GM19452 (cell line): ENCODE data around the gene MYO5B.
A peak's percentile ranks its signal among the peaks of the same experiment; 100 is the strongest.
"Not testable (repeated sequence)": the region's sequence is repeated elsewhere in the genome, so short reads cannot be mapped to it uniquely, and the experiment has no call there.

ENCODE experiments used
- ATAC-seq: cut with Tn5 transposase; IDR thresholded peaks from one replicate; pipeline ENCODE4 v1.9.1; 2021; ENCODE audit not compliant: unreplicated experiment

Gene MYO5B

DNA sequence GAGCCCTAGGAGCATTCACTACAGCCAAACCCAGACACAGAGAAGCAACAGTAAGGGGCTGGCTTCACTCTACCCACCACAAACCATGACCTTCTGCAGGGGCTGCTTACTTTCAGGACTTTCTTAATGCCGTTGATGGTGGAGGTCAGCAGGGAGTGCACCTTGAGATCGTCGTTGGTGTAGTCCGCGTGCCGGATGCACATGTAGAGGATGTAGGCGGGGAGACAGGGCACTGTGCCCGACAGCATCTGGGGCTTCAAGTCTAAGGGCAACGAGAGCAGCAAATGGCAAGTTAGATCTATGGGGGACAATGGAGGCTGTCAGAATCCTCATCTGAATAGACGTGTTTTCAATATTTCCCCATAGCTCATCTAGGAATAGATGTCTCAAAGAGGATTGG, 351.8 kb downstream of the MYO5B start:
- no peak for ATAC-seq

DNA sequence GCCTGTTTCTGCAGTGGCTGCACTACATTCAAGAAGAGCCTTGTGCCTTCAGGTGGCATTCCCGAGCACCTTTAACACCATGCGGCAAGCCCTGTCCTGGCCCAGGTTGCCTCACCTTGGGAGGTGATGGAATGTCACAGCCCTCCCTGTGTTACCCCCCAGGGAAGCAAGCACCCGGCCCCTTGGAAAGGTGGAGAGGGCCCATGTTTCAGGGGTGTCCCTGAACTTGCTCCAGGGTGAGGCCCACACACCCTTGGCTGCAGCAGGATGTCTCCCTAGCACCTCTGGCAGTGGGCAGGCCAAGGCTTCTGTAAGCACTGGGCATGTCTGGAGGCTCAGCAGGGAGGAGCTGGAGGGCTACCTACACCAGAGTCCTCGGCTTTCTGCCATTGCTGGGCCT, 352.3 kb downstream of the MYO5B start:
- ATAC-seq: no peak

DNA sequence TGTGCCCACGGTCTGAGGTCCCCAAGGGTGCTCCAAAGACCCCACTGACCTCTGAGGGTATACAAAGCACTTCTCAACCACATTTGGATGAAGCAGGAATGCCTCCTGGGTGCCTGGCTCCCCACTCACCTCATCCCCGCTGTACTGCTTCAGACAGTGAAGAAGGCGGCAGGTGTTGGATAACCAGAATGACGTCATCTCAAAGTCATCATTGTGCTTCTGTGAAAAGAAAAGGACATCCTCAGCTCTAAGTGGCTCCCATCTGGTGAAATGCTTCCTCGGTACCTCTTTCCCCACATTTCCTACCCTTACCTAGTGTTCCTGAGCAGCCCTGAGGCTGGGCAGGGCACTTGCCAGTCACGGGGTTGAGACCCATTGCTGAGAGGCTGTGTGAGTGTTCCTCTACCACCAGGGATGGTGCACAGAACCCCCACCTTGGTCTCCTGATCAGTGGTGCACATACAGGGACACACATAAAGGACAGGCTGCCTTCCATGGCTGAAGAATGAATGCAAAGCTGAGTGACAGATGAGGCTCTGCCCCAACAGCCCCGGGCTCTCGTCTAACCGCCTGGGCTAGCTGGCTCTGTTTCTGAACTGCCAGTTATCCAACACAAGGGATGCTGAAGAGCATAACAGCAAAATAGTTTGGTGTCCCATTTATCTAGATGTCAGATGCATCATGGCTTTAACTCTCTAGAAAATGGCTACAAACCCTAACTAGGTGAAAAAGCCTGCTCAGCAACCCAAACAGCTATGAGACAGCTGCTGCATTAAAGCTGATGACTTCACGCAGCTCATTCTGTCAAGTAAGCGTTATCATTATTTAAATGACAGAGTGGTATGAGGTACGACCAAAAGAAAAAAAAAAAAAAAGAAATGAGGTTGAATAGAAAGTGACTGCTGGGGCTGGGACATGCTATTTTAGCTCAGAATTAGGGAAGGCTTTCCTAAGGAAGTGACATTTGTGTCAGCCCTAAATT, 353.4 kb downstream of the MYO5B start:
- ATAC-seq: no peak

DNA sequence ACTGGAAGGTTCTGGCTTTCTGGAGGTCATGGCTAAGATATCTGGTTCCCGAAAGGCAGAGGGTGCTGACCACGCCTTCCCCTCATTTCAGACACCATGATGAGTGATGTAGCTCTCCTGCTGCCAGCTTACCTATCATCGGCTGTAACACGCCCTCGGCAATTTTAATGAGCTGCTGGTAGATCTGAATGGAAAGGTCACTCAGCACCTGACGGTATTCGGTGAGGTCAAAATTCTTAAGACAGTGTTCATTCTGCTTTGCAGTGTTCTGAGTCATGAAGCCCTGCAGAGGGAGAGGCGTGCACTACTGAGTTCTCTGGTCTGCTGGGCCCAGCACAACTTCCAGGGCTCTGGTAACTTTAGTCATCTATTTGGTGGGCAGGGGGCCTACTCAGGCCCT, 355.9 kb downstream of the MYO5B start:
- ATAC-seq: no peak

DNA sequence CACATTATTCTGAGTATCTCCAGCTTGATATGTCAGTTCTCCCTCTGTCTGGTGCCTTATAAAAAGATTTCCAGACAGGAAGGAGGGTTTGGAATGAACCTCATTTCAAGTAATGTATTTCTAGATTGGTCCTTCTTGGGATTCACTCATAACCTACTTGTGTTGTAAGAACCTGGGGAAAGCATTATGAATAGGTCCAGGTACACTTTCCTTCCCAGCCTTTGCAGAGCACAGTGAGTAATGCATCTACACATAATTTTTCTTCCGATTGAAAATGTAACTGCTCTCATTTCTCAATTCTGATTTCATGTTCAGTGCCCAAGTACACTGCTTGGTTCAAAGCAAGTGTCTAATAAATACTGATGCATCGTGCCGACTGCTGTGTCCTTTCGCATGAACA, 356.6 kb downstream of the MYO5B start:
- no peak for ATAC-seq

DNA sequence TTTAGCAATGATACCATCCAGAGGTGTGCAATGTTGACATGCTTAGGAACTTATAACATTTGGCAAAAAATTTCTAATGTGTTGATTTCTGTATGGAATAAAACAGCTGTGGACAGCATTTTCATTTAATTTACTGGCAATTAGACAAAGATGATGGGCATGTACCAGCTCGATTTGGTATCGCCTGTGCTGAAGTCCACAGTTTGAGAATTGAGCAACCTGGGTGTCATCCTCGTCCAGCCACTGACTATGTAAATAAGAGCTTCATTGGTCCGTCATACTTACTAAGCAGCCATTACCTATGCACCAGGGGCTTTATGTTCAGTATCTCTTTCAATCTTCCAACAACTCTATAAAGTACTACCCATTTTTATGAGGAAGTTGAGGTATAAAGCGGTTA, 357.1 kb downstream of the MYO5B start:
- ATAC-seq: no peak

DNA sequence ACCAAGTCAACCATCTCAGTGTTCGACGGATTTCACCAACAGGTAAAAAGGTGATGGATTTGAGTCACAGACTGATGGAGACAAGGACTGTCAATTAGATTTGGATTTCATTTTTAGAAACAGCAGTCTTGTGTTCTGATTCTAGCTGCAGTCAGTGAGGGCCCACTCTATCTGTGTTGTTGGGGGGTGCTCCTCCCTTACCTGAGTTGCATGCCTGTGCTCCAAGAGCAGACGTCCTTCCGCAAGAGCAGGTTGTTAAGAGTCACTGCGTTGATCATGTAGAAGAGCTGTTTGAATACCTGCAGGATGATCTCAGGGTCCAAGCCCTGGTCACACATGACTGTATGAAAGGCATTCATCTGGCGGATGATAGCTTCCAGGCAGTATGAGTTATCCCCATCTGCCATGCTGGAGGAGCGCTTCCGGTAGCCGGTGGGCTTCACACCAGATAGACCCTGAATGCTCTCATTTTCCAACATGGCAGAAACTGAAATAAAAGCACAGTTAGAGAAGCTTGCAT, 357.6 kb downstream of the MYO5B start:
- ATAC-seq: not testable (repeated sequence)

DNA sequence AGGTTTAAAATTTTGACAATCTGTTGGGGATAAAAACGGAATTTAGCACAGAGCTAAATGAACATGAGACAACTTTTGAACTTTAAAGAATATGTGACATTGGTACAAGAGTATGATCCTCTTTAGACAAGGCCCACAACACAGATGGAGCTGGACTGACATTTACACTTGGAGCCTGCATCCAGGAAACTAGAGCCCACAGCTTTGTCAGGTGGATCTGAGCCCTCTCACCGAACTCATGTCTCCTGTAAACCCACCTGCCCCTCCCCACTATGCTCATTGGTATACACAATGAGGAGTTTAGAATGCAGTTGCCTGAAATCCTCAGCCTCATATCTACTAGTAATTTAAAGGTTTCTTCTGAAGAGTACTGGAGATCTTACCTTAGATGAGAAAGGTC, 359.5 kb downstream of the MYO5B start:
- ATAC-seq: no peak

DNA sequence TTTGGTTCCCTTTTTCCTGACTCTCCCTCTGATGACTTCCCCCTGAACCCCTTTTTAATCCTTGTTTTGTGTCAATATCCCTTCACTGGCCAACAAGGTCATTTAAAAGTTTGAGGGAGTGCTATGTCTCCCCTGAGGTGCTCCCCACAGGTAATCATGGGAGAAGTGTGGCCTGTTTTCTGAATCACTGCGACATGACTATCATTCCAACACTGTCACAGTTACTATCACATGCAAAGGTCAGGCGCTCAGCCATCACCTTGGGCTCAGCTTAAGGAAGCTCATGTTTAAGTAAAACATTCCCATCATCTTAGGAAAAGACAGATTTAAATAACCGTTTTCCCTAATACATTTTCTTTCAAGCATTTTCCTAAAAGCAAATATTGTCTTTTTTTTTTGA, 360.7 kb downstream of the MYO5B start:
- no peak for ATAC-seq

DNA sequence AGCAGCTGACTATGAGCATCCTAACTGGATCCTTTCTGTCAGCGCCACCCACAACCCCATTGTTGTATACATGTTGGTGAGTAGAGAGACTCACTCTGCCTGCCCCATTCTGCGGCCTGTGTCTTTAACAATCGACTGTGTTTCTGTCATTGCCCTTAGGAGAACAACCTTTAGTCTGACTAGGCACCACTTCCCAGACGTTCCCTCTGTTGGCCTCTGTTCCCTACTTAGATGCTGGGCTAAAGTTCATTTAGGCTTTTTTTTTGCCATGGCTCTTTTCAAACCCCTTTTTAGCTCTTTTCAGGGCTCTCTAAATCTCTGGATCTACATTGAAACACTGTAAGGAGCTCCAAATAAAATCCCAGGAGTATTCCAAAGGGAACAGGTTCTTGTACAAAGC, 361.1 kb downstream of the MYO5B start:
- no peak for ATAC-seq

DNA sequence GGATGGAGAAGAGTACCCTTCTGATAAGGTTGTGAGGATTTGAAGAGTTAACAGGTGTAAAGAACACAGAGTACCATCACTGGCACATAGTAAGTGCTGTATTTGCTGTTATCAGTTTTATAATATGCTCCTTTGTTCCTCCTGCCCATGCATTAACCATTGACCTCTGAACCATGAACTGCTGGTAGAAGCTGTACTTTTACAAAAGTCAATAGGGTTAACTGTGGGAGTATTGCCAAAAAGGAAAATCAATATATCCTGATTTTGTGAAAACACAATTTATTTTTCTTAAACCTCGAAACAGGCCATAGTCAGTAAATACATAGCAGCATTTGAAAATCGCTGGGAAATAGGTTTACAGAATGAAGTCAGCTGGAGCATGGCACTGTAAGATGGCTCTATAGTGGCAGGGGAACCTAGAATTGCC, 362.7 kb downstream of the MYO5B start:
- no peak for ATAC-seq

DNA sequence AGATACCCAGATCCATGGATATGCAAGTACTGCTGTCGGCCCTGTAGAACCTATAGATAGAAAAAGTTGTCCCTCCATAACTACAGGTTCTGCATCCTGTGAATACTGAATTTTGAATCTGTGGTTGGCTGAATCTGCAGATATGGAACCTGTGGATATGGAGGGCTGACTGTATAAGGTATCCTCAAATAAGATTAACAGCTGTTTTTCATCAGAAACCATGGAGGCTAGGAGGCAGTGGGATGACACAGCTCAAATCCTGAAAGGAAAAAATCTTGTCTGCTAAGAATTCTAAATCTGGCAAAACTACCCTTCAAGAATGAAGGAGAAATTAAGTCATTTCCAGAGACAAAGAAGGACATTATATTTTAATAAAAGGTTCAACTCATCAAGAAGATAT, 367.0 kb downstream of the MYO5B start:
- ATAC-seq: no peak

DNA sequence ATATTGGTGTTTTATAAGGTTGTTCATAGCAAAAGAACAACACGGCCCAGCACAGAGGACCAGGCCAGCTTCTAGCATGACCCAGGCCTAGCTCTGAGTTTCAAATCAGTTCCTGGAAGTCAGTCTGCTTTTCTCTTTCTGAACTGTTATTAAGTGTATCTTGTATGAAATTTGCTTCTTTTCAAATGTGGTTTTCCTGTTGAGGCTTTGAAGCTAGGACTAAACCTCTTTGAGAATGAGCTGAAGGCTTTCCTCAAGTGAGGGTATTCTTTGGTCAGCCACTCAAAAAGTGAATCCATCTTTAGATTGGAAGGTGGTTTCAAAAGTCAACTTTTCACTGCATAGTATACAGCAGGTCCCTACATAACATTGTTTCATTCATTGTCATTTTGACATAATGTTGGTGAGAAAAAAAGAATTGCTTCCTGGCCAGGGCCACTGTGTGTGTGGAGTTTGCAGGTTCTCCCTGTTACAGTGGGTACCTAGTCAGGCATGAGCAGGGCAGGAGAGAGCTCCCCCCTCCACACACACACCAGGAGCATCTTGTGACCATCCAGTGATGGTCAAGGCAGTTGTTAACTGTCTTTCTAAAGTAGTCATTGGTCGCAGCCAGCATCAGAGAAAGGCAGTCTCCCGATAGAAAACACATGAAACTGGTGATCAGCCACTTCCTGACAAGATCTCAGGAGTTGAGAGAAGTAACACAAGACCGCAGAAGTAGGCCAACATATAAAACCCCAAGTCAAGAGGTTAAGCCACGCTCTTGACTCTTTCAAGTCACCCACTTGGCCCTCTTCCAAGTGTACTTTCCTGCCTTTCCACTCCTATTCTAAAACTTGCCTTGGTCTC, 374.9 kb downstream of the MYO5B start:
- peak; percentile 73 for ATAC-seq

DNA sequence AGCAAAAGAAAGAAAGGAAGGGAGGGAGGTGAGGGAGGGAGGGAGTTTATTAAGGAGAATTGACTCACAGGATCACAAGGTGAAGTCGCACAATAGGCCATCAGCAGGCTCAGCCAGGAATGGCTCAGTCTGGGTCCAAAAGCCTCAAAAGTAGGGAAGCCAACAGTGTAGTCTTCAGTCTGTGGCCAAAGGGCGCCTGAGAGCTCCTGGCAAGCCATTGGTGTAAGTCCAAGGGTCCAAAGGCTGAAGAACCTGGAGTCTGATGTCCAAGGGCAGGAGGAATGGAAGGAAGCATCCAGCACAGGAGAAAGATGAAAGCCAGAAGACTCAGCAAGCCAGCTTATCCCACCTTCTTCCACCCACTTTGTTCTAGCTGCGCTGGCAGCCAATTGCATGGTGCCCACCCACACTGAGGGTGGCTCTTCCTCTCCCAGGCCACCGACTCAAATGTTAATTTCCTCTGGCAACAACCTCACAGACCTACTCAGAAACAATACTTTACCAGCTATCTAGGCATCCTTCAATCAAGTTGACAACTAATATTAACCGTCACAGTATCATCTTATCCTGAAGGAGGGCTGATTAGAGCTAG, 375.8 kb downstream of the MYO5B start:
- ATAC-seq: no peak

DNA sequence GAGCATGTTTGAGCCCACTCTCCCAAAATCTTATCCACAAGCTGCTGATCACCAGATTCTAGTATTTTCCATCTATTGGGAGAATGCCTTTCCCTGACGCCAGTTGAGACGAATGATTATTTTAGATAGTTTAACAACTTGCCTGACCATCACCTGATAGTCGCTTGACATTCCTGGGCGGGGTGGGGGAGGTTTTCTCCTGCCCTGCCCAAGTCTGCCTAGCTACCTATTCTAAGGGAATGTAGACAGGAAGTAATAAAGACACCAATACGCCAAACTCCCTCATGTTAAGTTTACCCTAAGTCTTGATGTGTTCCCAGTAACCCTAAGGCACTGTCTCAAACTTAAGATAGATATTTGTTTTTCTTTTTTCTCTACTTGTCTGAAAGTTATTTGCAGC, 377.0 kb downstream of the MYO5B start:
- no peak for ATAC-seq

DNA sequence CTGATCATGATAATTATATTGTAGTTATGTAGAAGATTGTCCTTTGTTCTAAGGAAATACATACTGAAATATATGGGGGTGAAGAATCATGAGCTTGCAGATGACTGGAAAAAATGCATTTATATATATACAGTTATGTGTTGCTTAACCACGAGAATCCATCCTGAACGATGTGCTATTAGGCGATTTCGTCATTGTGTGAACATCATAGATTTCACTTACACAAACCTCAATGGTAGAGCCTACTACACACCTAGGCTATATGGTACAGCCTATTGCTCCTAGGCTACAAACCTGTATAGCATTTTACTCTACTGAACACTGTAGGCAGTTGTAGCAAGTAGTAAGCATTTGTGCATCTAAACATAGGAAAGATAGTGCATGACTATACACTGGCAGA, 379.0 kb downstream of the MYO5B start:
- ATAC-seq: no peak

DNA sequence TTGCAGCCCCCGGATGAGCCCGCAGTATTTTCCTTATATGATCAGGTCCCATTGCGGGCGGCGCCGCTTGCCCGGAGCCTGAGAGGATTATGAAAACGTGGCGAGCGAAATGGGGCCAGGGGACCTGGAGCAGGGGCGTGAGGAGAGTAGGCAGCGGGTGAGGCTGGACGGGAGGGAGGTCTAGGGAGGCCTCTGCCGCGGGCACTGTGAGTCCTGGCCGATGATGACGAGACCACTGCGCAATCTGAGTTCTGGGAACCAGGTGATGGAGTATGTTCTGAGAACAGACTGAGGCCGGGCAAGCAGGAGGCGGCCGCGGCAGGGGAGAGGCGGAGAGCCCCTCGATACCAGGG, 380.8 kb downstream of the MYO5B start:
- ATAC-seq: peak; percentile 5

DNA sequence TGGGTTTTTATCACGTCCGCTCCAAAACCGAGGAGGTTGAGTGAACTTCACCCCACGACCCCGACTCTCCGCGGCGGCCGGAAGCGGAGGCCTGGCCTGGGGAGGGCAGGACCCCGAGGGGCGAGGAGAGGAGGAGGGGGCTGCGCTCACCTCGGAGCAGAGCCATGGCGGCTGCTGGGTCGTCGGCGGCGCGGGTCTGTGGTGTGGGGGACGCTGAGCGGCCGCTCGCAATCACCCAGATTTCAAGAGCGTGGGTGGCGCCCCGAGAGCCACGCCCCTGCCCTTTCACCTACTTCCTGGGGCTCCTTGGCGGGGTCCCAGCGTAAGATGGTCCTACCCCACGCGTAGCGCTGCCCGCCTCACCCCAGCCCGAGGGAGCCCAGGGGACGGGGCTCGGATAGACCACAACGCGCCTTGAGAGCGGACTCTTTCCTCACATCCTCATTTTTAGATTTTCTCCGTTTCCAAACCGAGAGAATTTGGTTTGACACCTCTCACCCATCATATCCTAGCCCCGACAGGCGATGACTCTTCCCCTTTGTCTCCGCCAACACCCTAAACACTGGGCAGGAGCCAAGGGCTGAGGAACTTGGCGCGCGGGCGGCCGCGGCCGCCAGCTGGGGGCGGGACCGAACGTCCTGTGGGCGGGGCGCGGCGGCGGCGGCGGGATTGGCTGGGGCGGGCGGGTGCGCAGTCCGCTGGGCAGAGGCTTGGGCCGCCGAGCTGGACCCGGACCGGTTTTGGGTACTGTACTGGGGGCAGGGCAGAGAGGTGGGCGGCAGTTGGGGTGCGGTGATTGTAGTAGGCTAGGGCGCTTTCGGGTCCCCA, 381.4 kb downstream of the MYO5B start, which contains the start of gene ACAA2:
TSS of gene ACAA2 (minus strand) at position 215 of the 828 bp plus-strand sequence. CDS start at position 166, 49 bp downstream.
- ATAC-seq: peak; percentile 87

DNA sequence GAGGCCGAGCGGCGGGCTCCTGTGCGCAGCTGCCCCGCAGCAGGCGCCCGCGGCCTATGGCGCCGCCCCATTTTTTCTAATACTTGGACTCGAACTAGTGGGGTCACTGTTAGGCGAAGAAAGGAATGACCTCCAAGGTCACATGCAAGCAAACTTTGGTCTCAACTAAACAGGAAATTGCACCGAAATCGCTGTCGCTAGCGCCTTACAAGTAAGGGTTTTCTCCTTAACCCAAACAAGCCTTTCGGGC, 382.0 kb downstream of the MYO5B start:
- peak; percentile 7 for ATAC-seq

DNA sequence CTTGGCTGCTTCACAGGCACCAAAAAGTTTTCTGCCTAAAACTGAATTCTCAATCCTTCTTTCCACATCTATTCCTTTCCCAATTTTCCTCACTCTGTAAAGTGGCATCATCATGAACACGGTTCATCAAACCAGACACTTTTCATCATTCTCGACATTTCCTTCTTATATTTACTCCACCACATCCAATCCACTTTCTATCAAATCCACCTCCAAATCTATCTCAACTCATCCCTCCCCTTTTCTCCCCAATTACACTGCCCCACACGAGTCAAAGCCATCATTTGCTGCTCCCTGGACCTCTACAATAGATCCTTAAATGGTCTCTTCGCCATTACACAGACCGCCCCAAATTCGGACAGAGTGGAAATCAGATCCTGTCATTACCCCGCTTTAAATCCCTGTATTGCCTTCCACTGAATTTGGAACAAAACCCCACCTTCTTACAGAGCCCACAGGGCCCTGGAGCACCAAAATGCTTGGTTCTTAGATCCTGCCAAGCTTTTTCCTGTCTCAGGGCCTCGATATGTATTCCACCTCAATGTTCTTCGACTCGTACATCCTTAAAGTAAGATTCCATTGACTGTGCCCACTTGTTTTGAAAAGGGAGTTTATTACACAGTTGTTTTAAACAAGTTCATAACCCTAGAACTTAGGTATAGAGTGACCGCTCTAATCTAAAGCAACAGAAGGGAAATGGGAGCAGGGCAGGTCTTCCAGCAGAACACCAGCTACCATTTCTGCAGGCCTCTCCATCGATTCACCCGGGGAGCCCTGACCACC, 382.5 kb downstream of the MYO5B start:
- ATAC-seq: no peak
